ENCODE data around the gene LRWD1. TPM values are rescaled to one million over a fixed set of nuclear protein-coding genes. Genes with fewer than 3 reads are reported as not detected.
"Not testable (repeated sequence)": the region's sequence is repeated elsewhere in the genome, so short reads cannot be mapped to it uniquely, and the experiment has no call there.

The LRWD1 gene
- total RNA-seq, 2 experiments from 2014 or later, result 39.1 to 68.2 TPM

DNA sequence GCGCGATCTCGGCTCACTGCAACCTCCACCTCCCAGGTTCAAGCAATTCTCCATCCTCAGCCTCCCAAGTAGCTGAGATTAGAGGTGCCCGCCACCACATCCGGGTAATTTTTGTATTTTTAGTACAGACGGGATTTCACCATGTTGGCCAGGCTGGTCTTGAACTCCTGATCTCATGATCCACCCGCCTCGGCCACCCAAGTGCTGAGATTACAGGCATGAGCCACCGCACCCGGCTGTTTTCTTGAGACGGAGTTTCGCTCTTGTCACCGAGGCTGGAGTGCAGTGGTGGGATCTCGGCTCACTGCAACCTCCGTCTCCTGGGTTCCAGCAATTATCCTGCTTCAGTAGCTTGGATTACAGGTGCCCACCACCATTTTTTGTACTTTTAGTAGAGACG, 33.5 kb downstream of the LRWD1 start:
- H4K20me1 ChIP-seq (ENCODE audit: insufficient read depth, low read length); H3K27ac ChIP-seq (ENCODE audit: low read depth, low read length, poor library complexity, severe bottlenecking); H3K79me2 ChIP-seq (ENCODE audit: insufficient read depth, low read depth, low read length); H3K4me2 ChIP-seq (ENCODE audit: low read length); BruUV-seq (replicated peaks); H3K4me1 ChIP-seq (ENCODE audit: insufficient read depth, low read length, poor library complexity, severe bottlenecking); CTCF ChIA-PET (ENCODE audit: unreplicated experiment); intact Hi-C loops (cut with micrococcal nuclease; ENCODE audit: unreplicated experiment); H3K9me3 ChIP-seq (ENCODE audit: low read length); H2AFZ ChIP-seq (ENCODE audit: low read length); H3K4me3 ChIP-seq (ENCODE audit: low read depth, low read length, poor library complexity, severe bottlenecking); POLR2A ChIA-PET; H3K36me3 ChIP-seq (ENCODE audit: insufficient read depth, low read length); DNase-seq (ENCODE audit: low spot score); H3K9me2 ChIP-seq (ENCODE audit: insufficient read depth, low read length): not testable (repeated sequence)

DNA sequence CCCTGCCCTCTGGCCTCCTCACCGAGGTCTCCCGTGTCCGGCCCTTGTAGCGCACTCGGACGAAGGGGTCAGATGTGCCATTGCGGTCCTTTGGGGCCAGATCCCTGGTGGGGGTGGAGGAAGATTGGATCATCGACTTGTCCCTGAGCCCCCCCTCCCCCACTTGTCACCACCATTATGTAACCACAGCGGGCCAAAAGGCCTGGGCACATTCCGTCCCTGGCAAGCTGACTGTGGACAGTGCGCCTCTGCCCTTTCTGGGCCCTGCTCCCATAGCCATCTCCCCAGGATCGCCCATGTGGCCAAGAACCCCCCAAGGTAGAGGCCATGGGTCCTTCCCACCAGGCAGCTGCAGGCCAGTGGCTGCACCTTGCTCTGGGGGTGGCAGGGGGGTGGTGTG, 38.4 kb downstream of the LRWD1 start:
- CTCF ChIA-PET (ENCODE audit: unreplicated experiment); H3K4me1 ChIP-seq (ENCODE audit: insufficient read depth, low read length, poor library complexity, severe bottlenecking); H3K9me2 ChIP-seq (ENCODE audit: insufficient read depth, low read length); H3K4me3 ChIP-seq (ENCODE audit: low read depth, low read length, poor library complexity, severe bottlenecking); BruUV-seq (replicated peaks); H4K20me1 ChIP-seq (ENCODE audit: insufficient read depth, low read length); H3K36me3 ChIP-seq (ENCODE audit: insufficient read depth, low read length); intact Hi-C loops (cut with micrococcal nuclease; ENCODE audit: unreplicated experiment); DNase-seq (ENCODE audit: low spot score); H2AFZ ChIP-seq (ENCODE audit: low read length); H3K4me2 ChIP-seq (ENCODE audit: low read length); H3K27ac ChIP-seq (ENCODE audit: low read depth, low read length, poor library complexity, severe bottlenecking); POLR2A ChIA-PET; H3K79me2 ChIP-seq (ENCODE audit: insufficient read depth, low read depth, low read length); H3K9me3 ChIP-seq (ENCODE audit: low read length): not testable (repeated sequence)

DNA sequence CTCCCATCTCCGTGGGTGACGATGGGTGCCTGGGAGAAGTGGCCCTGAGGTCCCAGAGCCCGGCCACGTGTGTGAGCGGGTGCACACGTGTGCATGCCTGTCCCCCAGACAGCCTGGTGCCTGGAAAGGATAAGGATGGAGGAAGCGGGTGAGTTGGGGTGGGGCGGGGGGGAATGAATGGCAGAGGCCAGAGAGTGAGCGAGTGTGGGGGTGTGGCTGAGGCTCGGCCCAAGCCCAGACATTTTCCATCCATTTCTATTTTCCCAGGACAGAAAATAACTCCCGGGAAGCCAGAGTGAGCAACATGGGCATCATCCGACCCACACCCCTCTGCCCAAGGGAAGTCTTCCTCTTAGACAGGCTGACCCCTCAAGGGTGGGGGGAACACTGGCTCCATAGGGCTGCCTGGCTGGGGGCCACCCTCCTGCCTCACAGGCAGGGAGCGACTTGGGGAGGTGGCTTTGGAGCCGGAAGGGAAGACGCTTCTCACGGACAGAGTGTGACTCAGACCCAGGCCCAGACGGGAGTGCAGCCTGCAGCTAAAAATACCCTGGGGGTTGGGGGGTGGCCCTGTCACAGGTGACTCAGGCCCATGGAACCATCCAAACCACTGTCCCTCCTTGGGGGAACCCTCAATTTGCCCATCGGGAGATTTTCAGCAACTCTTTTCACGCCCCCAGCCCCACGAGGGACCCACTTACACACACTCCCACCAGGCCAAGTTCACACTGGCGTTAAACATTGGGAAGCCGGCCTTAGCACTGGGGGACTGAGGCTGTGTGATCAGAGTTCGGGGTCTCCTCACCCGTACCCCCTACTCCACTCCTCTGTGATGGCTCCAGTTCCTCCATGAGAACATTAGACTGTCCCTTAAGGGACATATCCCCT, 40.8 kb downstream of the LRWD1 start:
- H4K20me1 ChIP-seq (ENCODE audit: insufficient read depth, low read length); H3K27ac ChIP-seq (ENCODE audit: low read depth, low read length, poor library complexity, severe bottlenecking); H3K4me2 ChIP-seq (ENCODE audit: low read length); H3K9me3 ChIP-seq (ENCODE audit: low read length); POLR2A ChIA-PET; CTCF ChIA-PET (ENCODE audit: unreplicated experiment); H3K36me3 ChIP-seq (ENCODE audit: insufficient read depth, low read length); H3K9me2 ChIP-seq (ENCODE audit: insufficient read depth, low read length); H3K4me1 ChIP-seq (ENCODE audit: insufficient read depth, low read length, poor library complexity, severe bottlenecking); H2AFZ ChIP-seq (ENCODE audit: low read length); BruUV-seq (replicated peaks); H3K4me3 ChIP-seq (ENCODE audit: low read depth, low read length, poor library complexity, severe bottlenecking); H3K79me2 ChIP-seq (ENCODE audit: insufficient read depth, low read depth, low read length); intact Hi-C loops (cut with micrococcal nuclease; ENCODE audit: unreplicated experiment); DNase-seq (ENCODE audit: low spot score): not testable (repeated sequence)

DNA sequence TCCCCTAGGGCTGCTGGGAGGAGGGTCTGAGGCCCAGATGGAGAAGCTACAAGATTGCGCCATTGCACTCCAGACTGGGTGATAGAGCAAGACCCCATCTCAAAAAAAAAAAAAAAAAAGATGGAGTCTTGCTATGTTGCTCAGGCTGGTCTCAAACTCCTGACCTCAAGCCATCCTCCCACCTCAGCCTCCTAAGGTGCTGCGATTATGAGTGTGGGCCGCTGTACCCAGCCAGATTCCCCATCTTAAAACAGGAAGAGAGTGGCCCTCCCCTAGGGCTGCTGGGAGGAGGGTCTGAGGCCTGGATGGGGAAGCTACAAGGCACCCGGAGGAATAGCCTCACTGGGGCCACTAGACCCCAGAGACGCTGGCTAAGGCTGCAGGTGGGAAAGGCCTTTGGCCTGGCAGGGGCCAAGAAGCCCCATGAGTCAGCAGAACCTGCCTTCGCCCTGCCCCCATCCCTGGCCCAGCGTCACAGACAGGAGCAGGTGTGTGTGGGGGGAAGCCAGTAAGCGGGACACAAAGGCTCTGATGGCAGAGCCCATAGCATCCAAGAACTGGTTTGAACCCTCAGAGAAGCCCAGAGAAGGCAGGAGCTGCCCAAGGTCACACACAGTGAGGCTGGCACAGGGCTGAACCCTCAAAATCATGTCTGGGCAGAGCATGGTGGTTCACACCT, 42.8 kb downstream of the LRWD1 start:
- CTCF ChIA-PET (ENCODE audit: unreplicated experiment), result not testable (repeated sequence)

DNA sequence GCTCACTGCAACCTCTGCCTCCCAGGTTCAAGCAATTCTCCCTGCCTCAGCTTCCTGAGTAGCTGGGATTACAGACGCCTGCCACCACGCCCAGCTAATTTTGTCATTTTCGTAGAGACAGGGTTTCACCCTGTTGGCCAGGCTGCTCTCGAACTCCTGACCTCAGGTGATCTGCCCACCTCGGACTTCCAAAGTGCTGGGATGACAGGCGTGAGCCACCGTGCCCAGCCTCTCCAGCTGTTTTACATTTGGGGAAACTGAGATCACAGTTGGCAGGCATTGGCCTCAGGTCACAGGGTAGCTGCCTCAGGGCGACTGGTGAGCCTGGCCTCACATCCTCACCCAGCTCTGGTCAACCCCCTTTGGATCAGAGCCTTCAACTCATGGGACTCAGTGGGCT, 45.8 kb downstream of the LRWD1 start:
- BruUV-seq (replicated peaks); H3K79me2 ChIP-seq (ENCODE audit: insufficient read depth, low read depth, low read length); H3K4me2 ChIP-seq (ENCODE audit: low read length); H3K4me1 ChIP-seq (ENCODE audit: insufficient read depth, low read length, poor library complexity, severe bottlenecking); H3K36me3 ChIP-seq (ENCODE audit: insufficient read depth, low read length); H4K20me1 ChIP-seq (ENCODE audit: insufficient read depth, low read length); CTCF ChIA-PET (ENCODE audit: unreplicated experiment); H3K9me2 ChIP-seq (ENCODE audit: insufficient read depth, low read length); POLR2A ChIA-PET; H2AFZ ChIP-seq (ENCODE audit: low read length); H3K27ac ChIP-seq (ENCODE audit: low read depth, low read length, poor library complexity, severe bottlenecking); H3K4me3 ChIP-seq (ENCODE audit: low read depth, low read length, poor library complexity, severe bottlenecking); intact Hi-C loops (cut with micrococcal nuclease; ENCODE audit: unreplicated experiment); H3K9me3 ChIP-seq (ENCODE audit: low read length); DNase-seq (ENCODE audit: low spot score): not testable (repeated sequence)

More for the DNA sequence above, 42.8 kb downstream of the LRWD1 start:
- H3K9me3 ChIP-seq (ENCODE audit: low read length); POLR2A ChIA-PET; H3K4me2 ChIP-seq (ENCODE audit: low read length); H3K4me1 ChIP-seq (ENCODE audit: insufficient read depth, low read length, poor library complexity, severe bottlenecking); BruUV-seq (replicated peaks); H2AFZ ChIP-seq (ENCODE audit: low read length); H3K36me3 ChIP-seq (ENCODE audit: insufficient read depth, low read length); H3K4me3 ChIP-seq (ENCODE audit: low read depth, low read length, poor library complexity, severe bottlenecking); H3K79me2 ChIP-seq (ENCODE audit: insufficient read depth, low read depth, low read length); H3K27ac ChIP-seq (ENCODE audit: low read depth, low read length, poor library complexity, severe bottlenecking); intact Hi-C loops (cut with micrococcal nuclease; ENCODE audit: unreplicated experiment); H4K20me1 ChIP-seq (ENCODE audit: insufficient read depth, low read length); H3K9me2 ChIP-seq (ENCODE audit: insufficient read depth, low read length); DNase-seq (ENCODE audit: low spot score): not testable (repeated sequence)

DNA sequence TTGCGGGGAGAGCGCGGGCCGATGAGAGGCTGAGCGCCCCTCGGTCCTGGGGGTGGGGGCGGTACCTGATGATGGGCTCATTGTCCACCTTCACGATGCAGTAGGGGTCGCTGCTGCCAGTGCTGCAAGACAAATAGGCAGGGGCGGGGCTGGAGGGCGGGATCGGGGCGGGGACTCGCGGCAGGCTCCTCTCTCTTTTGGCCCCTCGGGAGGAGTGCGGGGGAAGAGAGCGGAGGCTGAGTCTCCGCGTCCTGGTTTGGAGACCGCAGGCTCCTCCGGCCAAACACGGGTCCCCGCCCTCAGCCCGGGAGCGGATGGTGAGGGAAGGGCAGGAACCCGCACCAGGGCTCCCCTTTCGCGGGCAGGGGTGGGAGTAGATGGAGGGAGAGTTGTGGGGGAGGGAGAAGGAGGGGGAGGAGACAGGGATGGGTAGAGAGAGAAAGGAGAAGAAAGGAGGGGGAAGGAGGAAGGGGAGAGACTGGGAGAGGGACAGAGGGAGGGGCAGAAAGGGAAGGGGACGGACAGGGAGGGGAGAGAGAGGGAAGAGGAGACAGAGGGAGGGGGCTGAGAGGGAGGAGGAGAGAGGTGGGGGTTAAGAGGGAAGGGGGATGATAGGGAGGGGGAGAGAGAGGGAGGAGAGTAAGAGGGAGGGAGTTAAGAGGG, 47.2 kb downstream of the LRWD1 start:
- H3K79me2 ChIP-seq (ENCODE audit: insufficient read depth, low read depth, low read length); BruUV-seq (replicated peaks); H4K20me1 ChIP-seq (ENCODE audit: insufficient read depth, low read length); H3K4me2 ChIP-seq (ENCODE audit: low read length); CTCF ChIA-PET (ENCODE audit: unreplicated experiment); POLR2A ChIA-PET; H3K4me3 ChIP-seq (ENCODE audit: low read depth, low read length, poor library complexity, severe bottlenecking); H3K36me3 ChIP-seq (ENCODE audit: insufficient read depth, low read length); H3K9me2 ChIP-seq (ENCODE audit: insufficient read depth, low read length); H3K27ac ChIP-seq (ENCODE audit: low read depth, low read length, poor library complexity, severe bottlenecking); H3K4me1 ChIP-seq (ENCODE audit: insufficient read depth, low read length, poor library complexity, severe bottlenecking); intact Hi-C loops (cut with micrococcal nuclease; ENCODE audit: unreplicated experiment); DNase-seq (ENCODE audit: low spot score); H3K9me3 ChIP-seq (ENCODE audit: low read length); H2AFZ ChIP-seq (ENCODE audit: low read length): not testable (repeated sequence)
